ENCODE results near the gene ARHGAP12. TPM values are rescaled to one million over a fixed set of nuclear protein-coding genes. Genes with fewer than 3 reads are reported as not detected.

ARHGAP12 gene
- polyA plus RNA-seq, 1 donor from 2014 or later, result 62.6 TPM

DNA sequence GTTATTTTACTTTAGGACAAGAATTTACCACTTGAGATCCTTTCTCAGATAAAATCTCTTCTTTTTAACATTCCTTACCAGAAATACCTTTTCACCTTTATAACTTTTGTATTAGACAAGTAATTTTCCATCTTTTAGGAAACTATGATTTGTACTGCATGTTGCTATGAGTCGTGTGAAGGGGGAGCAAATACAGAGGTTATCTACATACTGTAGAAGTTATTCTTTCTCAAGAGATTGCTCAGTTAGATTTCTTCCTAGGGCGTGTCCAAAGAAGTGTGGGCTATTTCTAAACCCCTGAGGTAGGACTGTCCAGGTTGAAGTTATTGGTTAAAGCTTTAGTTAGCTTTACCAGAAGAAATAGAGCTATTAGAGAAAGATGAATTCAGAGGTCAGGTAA is 30.2 kb upstream of the ARHGAP12 start:
- TF ChIP-seq MXI1 (conservative IDR thresholded peaks at IDR 0.05; ENCODE audit: poor library complexity, severe bottlenecking) (no peak), SMC3 (conservative IDR thresholded peaks at IDR 0.05; ENCODE audit: poor library complexity) (no peak), RAD21 (conservative IDR thresholded peaks at IDR 0.05) (no peak), POLR2AphosphoS5 (IDR thresholded peaks at IDR 0.05) (no peak), TAF1 (IDR thresholded peaks at IDR 0.05; ENCODE audit: low read depth) (no peak), EZH2 (IDR thresholded peaks at IDR 0.05; ENCODE audit: borderline replicate concordance, insufficient read depth, low read length, poor library complexity, severe bottlenecking) (no peak), EP300 (conservative IDR thresholded peaks at IDR 0.05; ENCODE audit: poor library complexity, severe bottlenecking) (no peak)
- TF ChIP-seq, protein P1, sequence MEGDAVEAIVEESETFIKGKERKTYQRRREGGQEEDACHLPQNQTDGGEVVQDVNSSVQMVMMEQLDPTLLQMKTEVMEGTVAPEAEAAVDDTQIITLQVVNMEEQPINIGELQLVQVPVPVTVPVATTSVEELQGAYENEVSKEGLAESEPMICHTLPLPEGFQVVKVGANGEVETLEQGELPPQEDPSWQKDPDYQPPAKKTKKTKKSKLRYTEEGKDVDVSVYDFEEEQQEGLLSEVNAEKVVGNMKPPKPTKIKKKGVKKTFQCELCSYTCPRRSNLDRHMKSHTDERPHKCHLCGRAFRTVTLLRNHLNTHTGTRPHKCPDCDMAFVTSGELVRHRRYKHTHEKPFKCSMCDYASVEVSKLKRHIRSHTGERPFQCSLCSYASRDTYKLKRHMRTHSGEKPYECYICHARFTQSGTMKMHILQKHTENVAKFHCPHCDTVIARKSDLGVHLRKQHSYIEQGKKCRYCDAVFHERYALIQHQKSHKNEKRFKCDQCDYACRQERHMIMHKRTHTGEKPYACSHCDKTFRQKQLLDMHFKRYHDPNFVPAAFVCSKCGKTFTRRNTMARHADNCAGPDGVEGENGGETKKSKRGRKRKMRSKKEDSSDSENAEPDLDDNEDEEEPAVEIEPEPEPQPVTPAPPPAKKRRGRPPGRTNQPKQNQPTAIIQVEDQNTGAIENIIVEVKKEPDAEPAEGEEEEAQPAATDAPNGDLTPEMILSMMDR (IDR thresholded peaks at IDR 0.05; ENCODE audit: poor library complexity, severe bottlenecking), result no peak
- TF ChIP-seq, protein P2, sequence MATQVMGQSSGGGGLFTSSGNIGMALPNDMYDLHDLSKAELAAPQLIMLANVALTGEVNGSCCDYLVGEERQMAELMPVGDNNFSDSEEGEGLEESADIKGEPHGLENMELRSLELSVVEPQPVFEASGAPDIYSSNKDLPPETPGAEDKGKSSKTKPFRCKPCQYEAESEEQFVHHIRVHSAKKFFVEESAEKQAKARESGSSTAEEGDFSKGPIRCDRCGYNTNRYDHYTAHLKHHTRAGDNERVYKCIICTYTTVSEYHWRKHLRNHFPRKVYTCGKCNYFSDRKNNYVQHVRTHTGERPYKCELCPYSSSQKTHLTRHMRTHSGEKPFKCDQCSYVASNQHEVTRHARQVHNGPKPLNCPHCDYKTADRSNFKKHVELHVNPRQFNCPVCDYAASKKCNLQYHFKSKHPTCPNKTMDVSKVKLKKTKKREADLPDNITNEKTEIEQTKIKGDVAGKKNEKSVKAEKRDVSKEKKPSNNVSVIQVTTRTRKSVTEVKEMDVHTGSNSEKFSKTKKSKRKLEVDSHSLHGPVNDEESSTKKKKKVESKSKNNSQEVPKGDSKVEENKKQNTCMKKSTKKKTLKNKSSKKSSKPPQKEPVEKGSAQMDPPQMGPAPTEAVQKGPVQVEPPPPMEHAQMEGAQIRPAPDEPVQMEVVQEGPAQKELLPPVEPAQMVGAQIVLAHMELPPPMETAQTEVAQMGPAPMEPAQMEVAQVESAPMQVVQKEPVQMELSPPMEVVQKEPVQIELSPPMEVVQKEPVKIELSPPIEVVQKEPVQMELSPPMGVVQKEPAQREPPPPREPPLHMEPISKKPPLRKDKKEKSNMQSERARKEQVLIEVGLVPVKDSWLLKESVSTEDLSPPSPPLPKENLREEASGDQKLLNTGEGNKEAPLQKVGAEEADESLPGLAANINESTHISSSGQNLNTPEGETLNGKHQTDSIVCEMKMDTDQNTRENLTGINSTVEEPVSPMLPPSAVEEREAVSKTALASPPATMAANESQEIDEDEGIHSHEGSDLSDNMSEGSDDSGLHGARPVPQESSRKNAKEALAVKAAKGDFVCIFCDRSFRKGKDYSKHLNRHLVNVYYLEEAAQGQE (IDR thresholded peaks at IDR 0.05; ENCODE audit: borderline replicate concordance), result no peak
- Histone ChIP-seq H2AFZ (ENCODE audit: low read depth, low read length) (no peak overlapping the region), H3K27ac (ENCODE audit: low read length) (no peak overlapping the region), H3K36me3 (ENCODE audit: insufficient read depth, low read length) (no peaks in the 10 kb centered on the region), H3K79me2 (replicated peaks; ENCODE audit: insufficient read depth, low read length) (no peaks in the 10 kb centered on the region), H3K4me3 (ENCODE audit: low read length) (no peak overlapping the region), H4K20me1 (ENCODE audit: insufficient read depth) (no peaks in the 10 kb centered on the region), H3K9me3 (ENCODE audit: low read length) (no peaks in the 10 kb centered on the region), H3K27me3 (ENCODE audit: insufficient read depth, low read depth, low read length) (no peaks in the 10 kb centered on the region), H3K4me2 (ENCODE audit: low read length) (no peak overlapping the region), H3K9ac (ENCODE audit: low read length) (no peak overlapping the region), H3K9me2 (ENCODE audit: insufficient read depth, low read length) (no peaks in the 10 kb centered on the region), H3F3A (ENCODE audit: insufficient read depth, low read length, poor library complexity, severe bottlenecking) (no peaks in the 10 kb centered on the region)

DNA sequence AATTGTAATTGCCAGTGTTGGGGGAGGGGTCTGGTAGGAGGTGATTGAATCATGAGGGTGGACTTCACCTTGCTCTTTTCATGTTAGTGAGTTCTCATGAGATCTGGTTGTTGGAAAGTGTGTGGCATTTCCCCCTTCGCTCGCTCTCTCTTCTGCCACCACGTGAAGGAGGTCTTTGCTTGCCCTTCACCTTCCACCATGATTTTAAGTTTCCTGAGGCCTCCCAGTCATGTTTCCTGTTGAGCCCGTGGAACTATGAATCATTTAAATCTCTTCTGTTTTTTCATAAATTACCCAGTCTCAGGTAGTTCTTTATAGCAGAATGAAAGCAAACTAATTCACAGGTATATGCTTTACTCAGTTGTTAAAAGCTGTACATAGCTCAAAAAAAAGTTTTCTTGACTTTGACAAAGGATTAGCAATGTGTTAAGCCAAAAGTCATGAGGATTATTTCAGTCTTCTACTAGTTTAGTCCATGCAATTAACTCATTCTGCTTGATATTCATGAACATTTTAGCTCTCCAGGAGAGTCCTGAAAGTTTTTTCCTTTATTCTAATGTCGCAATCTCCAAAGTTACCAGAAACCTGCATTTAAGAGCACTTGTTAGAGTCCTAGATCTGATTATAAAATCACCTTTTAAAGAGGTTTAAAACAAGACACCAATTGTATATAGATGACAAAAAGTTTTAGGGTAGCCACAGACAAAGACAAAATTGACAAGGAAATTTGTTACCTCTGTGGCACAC is 27.7 kb upstream of the ARHGAP12 start:
- H3K4me3 ChIP-seq (ENCODE audit: low read length), result no peak overlapping the region
- no peaks in the 10 kb centered on the region for H3K36me3 ChIP-seq (ENCODE audit: insufficient read depth, low read length)
- H3K4me2 ChIP-seq (ENCODE audit: low read length), result no peak overlapping the region
- H3K9ac ChIP-seq (ENCODE audit: low read length), result no peak overlapping the region
- H3K9me2 ChIP-seq (ENCODE audit: insufficient read depth, low read length), result no peaks in the 10 kb centered on the region
- no peak overlapping the region for H2AFZ ChIP-seq (ENCODE audit: low read depth, low read length)
- no peaks in the 10 kb centered on the region for H3K27me3 ChIP-seq (ENCODE audit: insufficient read depth, low read depth, low read length)
- H3K27ac ChIP-seq (ENCODE audit: low read length), result no peak overlapping the region
- H4K20me1 ChIP-seq (ENCODE audit: insufficient read depth), result no peaks in the 10 kb centered on the region
- no peaks in the 10 kb centered on the region for H3K79me2 ChIP-seq (replicated peaks; ENCODE audit: insufficient read depth, low read length)
- H3F3A ChIP-seq (ENCODE audit: insufficient read depth, low read length, poor library complexity, severe bottlenecking), result no peaks in the 10 kb centered on the region
- no peaks in the 10 kb centered on the region for H3K9me3 ChIP-seq (ENCODE audit: low read length)
- TF ChIP-seq EZH2 (IDR thresholded peaks at IDR 0.05; ENCODE audit: borderline replicate concordance, insufficient read depth, low read length, poor library complexity, severe bottlenecking) (no peak), POLR2AphosphoS5 (IDR thresholded peaks at IDR 0.05) (no peak), SMC3 (conservative IDR thresholded peaks at IDR 0.05; ENCODE audit: poor library complexity) (no peak), EP300 (conservative IDR thresholded peaks at IDR 0.05; ENCODE audit: poor library complexity, severe bottlenecking) (no peak), MXI1 (conservative IDR thresholded peaks at IDR 0.05; ENCODE audit: poor library complexity, severe bottlenecking) (no peak)
- TF ChIP-seq, protein P2 (IDR thresholded peaks at IDR 0.05; ENCODE audit: borderline replicate concordance), result no peak
- TF ChIP-seq, protein P1 (IDR thresholded peaks at IDR 0.05; ENCODE audit: poor library complexity, severe bottlenecking), result no peak

All from neural cell (in vitro differentiated cells).